NCI-H1694 (cell line): Measurements from ENCODE around the gene LPIN1.
"Not testable (repeated sequence)": the region's sequence is repeated elsewhere in the genome, so short reads cannot be mapped to it uniquely, and the experiment has no call there.

Source experiments
- DNase-seq: peaks from one replicate; lab custom pipeline; 2025; lab: John Stamatoyannopoulos, UW

The LPIN1 gene

DNA sequence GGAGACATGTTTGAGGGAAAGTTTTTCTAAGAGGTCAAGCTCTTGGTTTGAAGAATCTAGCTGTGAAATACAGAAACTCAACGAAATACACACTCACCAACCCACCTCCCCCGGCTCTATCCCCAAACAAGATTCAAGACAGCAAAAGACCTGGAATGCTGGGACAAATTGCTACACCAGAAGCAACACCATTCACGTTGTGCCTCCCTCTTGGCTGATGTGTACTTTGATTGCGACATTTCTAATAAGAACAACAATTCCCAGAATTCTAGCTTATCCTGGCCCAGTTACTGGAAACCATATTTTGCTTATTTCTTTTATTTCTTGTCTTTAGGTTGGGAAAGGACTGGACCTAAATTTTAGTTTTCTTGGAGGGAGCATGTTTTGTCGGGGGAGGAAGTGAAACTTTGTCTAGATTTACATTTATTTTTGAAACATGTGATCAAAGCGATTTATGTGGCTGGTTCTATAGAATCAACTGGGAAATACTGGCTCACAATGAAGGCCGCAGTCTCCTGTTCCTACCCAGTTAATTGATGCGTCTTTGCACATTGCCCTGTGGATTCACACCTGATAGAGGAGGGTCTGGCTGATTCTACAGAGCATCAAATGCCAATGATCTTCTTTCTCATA, 29.6 kb upstream of the LPIN1 start:
- DNase-seq = no peak

DNA sequence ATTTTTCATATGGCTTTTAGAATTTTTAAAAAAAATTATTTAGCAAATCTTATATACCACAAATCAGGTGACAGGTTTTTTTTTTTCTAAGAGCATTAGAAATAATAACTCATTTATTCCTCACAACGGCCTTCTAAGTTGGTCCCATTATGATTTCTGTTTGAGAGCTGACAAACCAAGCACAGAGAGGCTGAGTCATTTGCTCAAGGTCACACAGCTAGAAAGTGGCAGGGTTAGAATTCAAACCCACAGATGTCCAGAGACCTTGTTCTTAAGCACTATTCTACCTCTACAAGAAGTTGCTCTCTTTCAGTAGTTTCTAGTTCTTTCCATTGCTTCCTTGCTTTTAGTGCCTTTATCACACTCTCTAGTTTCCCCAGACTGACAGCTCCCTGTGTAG, 28.8 kb upstream of the LPIN1 start:
- no peak for DNase-seq

DNA sequence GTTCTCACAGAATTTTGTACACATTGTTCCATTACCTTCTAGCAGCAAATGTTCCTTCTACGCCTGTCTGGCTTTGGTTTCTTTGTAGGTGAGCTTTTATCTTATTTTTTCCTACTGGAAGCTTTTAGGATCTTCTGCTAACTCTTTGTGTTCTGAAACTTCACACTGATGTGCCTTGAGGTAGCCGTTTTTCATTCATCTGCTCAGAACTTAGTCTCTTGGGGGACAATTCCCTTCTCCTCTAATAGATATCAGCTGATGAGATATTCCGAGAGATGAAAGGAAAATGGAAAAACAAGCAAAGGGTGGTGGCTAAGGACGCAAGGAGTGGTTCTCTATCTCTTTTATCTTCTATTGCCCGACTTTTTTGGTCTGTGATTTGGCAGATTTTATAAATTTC, 27.8 kb upstream of the LPIN1 start:
- no peak for DNase-seq

DNA sequence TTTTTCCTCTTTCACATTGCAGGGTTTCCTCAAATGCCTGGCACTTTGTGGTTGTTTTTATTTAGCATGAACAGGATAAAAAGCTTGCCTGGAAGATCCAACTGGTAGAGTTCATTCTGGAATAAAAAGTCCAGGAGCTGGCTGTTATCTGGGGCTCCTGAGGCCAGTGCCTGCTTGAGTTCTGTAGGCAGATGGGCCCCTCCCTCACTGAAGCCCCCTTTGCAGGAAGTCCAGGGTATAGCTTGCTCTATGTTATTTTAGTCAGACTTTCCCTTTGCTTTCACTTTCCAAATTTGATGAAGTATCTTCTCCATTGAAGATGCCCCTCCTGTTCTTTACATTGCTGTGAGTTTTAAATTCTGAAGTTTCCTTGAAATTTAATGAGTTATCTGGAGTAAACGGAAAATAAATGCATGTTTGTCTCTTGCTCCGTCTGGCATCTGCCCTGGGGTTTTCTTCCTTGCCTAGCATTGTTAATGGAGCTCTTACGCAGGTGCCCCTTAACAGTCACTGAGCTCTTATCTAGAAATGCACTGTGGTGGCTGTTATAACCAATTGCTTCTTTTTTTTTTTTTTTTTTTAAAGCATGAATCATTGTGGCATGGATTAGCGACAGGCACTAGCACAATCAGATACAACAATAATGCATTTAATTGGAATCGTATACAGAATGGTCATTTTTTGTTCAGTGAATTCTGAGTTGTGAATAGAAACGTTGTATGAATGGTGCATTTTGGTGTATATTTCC, 27.0 kb upstream of the LPIN1 start:
- DNase-seq = no peak

DNA sequence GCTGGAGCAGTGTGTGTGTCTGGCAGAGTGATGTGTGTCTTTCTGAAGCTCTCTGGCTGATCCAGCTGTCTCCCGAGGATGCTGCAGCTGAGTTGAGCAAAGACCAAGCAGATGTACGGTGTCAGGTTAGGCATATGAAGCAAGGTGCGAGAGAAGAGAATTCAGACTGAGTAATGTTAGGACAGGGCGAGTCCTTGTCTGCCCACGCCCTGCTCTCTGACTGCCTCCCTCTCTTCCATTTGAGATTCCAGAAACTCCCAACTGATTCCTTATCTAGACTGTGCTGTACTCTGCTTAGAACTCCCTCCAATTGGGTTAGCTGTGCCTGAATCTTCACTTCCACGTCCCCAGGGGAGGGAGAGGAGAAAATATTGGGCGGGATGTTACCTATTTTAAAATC, 25.7 kb upstream of the LPIN1 start:
- no peak for DNase-seq

DNA sequence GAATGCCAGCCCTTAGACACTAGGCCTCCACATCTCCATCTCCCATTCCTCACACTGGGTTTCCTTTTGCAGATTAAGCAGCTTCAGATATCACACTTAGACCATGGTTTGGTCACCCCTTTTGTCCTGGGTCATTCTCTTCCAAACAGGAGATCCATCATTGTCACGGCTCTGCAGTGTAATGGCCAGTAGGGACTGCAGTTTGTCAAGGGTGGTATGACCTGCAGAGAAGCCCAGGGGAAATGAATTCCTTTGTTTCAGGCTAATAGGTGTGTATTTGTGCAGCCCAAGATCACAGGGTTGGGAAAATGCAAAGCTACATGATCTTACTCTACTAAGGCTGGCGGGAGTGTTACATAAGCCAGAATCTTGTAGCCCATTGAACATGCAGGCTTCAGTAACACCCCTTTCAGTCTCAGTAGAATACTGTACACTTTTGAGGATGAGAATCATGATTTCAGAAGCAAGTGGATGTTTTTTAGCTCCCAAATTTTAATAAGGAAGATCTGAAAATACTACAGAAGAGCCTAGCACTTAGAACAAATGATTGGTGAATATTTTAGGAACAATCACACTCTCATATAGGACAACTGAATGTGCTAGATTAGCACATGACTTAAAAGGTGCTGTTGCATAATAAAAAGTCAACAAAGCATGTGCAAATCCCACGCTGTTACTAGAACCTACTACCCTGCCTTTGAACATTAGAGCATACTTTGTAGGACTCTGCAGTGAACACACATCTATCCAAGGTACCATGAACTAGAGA, 24.0 kb upstream of the LPIN1 start:
- no peak for DNase-seq

DNA sequence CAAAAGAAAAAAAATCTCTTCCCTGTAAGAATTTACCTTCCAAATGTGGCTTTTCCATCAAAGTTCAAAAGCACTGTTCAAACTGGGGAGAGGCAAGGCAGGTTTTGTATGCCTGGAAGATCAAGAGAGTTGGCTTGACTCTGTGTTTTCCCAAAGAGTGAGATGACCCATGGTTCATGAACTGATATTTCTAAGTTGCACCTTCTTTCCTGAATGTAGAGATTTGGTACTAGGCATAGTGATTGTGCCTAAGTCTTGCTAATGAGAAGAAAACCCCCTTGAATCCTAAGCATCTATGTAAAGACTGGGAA, 23.4 kb upstream of the LPIN1 start:
- DNase-seq = no peak

DNA sequence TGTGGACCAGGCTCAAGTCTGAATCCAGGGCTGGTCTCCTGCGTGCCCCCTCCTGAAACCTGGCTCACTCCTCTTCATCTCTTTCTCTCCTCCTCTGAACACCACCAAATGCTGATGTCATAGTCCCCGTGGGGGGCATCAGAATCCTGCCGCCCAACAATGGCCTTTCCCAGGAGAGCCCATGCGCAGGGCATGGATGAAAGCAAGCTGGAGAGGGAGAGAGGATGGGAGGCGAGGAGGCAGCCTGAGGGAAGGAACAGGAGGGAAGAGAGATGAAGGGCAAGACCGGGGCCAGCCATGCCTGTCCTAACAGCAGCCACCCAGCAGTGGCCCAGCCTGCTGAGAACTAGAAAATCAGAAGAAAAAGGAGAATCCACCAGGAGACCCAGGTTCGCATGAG, 22.3 kb upstream of the LPIN1 start:
- no peak for DNase-seq

DNA sequence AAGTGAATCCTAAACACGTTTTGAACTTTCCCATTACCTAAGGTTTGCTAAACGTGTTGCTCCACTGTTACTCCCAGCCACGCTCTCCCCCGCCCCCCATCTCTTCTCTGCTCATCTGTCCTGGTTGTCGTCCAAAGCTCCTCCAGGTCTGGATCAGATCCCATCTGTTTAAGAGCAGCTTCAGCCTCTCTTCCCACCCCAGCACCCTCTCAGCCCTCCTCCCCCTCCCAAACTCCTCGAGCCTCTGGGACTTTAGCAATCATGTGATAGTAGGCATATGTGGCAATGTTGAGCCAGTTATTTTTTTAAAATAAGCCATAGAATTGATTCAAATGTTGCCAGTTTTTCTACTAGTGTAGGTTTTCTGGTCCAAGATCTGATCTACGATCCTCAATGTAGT, 20.0 kb upstream of the LPIN1 start:
- peak; percentile 93 for DNase-seq

DNA sequence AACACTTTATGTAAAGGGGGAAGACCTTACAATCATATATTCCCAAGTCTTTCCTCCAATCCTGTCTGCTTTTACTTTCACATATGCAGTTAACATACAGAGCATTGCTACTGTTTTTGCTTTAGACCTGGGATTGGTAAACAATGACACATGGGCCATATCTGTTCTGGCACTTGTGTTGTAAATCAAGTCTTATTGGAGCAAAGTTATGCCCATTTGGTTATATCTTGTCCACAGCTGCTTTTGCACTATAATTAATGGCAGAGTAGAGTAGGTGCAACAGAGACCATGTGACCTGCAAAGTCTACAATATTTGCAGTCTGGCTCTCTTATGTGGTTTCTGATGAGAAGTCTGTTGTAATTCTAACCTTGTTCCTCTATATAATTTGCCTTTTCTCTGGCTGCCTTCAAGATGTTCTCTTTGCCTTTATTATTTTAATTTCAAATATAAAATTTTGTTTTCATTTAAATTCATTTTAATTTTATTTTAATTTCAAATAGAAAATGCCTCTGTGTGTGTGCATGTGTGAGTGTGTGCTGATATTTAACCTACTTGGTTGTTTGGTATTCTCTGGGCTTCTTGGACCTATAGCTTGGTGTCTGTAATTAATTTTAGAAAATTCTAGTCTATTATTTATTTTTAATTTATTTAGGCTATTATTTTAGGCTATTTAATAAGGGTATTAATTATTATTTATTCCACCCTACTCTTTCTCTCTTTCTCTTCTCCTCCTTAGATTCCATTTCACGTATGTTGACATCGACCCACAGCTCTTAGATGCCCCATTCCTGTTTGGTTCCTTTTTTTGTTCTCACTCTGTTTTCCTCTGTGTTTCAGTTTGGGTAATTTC, 16.8 kb upstream of the LPIN1 start:
- DNase-seq = no peak

DNA sequence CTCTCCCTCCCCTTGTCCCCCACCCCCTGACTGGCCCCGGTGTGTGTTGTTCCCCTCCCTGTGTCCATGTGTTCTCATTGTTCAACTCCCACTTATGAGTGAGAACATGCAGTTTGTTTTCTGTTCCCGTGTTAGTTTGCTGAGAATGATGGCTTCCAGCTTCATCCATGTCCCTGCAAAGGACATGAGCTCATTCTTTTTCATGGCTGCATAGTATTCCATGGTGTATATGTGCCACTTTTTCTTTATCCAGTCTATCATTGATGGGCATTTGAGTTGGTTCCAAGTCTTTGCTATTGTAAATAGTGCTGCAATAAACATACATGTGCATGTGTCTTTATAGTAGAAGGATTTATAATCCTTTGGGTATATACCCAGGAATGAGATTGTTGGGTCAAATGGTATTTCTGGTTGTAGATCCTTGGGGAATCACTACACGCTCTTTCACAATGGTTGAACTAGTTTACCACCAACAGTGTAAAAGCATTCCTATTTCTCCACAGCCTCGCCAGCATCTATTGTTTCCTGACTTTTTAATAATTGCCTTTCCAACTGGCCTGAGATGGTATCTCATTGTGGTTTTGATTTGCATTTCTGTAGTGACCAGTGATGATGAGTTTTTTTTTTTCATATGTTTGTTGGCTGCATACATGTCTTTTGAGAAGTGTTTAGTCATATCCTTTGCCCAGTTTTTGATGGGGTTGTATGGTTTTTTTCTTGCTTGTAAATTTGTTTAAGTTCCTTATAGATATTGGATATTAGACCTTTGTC, 15.0 kb upstream of the LPIN1 start:
- DNase-seq = not testable (repeated sequence)

DNA sequence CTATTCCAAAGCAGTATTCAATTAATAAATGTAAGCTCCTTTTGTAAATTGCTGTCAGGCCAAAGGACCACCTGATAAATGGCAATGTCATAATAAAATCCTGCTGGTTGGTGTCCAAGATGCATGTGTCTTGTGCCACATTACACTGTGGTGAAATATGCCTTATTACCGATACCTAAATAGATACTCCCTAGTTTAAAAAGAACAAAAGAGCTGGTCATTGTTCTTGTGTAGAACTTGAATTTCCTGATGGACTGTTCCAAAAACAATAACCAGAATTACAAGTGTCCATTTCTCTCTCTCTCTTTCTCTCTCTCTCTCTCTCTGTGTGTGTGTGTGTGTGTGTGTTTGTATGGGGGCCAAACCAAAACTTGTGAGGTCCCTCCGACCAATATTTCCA, 13.8 kb upstream of the LPIN1 start:
- no peak for DNase-seq

DNA sequence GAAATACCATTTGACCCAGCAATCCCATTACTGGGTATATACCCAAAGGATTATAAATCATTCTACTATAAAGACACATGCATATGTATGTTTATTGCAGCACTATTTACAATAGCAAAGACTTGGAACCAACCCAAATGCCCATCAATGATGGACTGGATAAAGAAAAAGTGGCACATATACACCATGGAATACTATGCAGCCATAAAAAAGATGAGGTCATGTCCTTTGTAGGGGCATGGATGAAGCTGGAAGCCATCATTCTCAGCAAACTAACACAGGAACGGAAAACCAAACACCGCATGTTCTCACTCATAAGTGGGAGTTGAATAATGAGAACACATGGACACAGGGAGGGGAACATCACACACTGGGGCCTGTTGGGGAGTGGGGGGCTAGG, 8.6 kb upstream of the LPIN1 start:
- not testable (repeated sequence) for DNase-seq

DNA sequence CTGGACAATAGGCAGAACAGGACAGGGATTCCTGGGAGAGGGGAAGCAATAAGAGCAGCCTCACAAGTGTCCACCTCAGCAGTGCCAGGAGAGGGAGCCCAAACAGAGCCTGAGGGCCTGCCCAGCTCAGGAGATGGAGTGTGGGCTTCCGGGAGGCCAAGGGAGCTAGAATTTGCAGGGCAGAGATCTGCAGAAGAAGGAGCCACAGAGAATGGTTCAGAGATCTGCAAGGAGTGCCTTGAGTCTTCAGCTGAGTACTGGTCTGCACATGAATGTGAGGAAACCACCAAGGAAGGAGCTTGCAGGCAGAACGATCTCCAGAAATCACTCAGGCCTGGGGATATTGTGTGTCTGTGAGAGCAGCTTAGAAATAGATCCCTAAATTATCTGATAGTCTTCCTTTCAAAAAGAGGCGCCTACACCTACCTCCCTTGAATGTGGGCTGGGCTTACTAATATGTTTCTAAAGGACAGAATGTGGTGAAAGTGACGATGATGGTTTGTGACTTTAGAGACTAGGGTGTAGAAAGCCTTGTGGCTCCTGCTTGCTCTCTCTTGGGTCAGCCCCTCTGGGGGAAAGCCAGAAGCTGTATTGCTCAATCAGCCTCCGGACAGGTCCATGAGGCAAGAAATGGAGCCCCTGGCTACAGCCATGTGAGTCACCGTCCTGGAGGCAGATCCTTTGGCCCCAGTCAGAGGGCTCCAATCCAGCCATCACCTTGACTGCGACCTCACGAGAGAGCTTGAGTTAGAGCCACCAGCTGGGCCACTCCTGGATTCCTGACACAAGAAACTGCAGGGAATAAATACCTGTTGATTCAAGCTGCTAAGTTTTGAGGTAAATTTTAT, 7.6 kb upstream of the LPIN1 start:
- DNase-seq = no peak

DNA sequence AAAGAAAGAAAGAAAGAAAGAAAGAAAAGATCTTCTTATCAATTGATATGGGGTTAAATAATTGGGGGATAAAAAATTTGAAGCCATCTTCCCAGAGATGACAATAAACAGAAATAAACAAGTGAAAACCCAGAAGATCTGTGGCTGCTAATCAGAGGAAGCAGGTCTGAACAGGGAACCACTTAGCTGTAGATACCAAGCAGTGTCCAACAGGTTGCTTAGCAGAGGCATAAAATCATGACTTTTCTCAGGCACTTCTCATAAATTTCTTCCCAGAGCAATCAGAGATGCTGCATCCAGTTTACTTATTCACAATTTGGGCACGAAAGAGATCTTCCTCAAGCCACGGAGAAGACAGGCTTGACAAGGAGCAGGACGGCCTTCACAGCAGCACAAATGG, 5.7 kb upstream of the LPIN1 start:
- DNase-seq = no peak

DNA sequence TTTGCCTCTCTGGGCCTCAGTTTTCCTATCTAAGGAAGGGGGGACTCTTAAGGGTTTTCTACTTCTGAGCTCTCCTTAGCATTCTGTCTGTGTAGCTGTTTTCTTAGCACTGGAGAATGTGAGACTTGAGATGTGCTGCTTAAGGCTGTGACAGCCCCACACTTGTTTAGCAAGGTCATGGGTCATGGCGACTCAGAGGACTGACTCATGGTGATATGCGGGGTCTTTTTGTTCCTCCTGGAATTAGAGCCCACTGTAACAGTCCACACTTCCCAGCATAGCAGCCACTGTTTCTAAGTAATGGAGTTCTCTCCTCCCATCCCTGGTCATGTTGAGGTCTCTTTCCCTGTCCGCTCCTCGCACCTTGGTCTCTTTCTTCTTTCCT, 4.1 kb upstream of the LPIN1 start:
- DNase-seq = no peak

DNA sequence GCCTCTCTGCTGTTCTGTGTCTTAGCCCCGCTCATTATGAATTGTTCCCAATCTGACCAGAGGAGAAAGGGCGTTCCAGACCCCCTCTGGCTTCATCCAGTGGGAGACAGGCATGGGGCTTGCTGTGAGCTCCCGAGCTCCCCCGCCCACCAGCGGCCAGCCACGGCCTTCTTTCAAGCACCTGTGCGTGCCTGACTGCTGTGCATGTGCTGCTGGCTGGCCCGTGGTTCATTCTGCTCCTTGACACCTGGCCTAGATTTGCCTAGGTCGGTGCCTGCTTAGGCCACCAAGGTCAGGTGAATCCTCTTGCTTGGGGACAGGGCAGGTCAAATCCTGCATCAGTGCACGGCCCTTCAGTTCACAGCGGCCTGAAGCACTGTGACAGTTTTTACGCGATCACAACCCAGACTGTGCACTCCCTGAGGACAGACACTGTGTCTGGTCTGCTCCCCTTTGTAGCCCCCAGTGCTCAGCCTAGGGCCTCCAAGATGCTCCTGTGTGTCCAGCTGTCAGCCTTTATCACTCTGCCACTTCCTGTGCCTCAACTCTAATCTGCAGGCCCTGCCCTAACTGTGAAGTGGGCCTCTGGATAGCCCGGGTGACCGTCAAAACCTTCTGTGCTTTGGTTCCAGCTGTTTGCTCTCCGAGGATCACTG, 3.6 kb upstream of the LPIN1 start:
- DNase-seq = no peak

DNA sequence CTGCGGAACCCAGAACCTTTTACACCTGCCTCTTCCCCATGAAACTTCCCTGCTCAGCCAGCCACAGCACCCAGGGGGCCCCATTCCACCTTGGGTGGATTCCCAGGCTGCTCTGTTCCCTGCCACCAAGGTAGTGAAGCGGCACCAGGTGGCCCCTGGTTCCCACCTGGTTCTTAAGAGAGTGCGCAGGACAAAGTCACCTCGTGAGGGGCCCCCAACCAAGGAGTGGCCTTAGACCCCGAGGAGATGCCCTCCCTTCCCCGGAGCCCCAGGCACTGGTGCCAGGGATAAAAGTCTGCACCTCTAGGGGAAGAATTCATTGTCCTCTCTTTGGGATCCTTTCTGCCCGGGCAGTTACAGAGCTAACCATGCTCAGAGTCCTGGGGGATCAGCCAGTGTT, 3.1 kb upstream of the LPIN1 start:
- no peak for DNase-seq

DNA sequence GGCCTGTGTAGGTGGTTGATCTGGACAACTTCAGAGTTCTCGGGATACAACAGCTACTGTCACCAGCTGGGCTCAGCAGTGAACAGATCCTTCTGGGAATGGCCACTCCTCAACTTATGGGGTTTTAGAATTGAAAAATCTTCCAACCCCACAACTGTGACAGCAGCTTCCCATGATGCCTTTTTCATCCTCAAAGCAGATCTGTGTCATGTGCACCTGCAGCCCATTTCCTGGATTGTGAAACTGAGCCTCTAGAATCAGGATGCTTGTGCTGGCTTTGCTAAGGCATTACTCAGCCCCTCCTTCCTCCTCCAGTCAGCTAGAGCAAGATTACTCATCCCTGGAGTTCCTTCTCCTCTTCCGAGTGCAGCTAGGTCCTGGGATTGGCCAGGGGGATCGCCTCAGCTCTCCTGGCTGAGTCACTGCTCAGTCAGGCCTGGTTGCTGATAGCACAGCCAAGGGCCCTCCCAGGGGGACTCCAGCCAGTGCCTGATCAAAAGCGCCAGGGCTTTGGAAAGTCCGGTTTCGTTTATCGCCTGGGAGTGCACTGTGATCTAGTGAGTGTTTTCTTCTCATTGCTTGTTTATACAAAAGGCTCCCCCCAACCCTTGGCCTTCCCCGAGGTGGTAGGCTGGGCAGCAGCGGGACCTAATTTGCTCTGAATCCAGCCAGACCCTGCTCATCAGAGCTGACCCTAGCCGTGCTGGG, 2.4 kb upstream of the LPIN1 start:
- DNase-seq = peak; percentile 87
